B cell (primary cell): ENCODE data around the gene GRIK3.

Source experiments
- CTCF ChIP-seq: fragments of 200-600 bp; IDR thresholded peaks from one replicate; pipeline ENCODE4 v1.8.0; 2022; ENCODE audit warnings: antibody characterized with exemption, mild to moderate bottlenecking
- EZH2 ChIP-seq: IDR thresholded peaks from 2 replicates; pipeline ENCODE4 v1.6.1; 2012; ENCODE audit warnings: borderline replicate concordance, low read depth, mild to moderate bottlenecking, moderate library complexity, low read length; ENCODE audit not compliant: insufficient read depth, poor library complexity, severe bottlenecking

- TF ChIP-seq CTCF: no peak
- no peak for TF ChIP-seq EZH2
Measured at GRCh38 chr1:37010011-37010410, 24.3 kb downstream of the GRIK3 start.
